ENCODE measurements around the gene SLC43A3. TPM values are rescaled to one million over a fixed set of nuclear protein-coding genes. Genes with fewer than 3 reads are reported as not detected.

SLC43A3 gene
- total RNA-seq, 1 donor from 2014 or later: 10.8 TPM

DNA sequence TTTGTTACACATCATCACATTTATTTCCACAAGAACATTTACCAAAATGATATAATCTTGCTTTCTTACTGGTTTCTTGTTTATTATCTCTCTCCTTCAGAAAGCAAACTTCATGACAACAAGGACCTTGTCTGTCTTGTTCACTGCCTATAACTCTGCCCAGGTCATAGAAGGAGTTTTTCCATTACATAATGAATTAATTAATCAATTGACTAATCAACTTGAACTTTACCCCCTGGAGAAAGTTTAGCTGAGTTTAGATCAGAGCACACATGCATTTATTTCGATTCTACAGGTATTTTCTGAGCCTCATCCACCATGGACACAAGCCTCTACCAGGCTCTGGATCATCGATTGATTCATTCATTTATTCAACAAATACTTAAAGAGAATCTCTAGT is 30.2 kb downstream of the SLC43A3 start:
- Mint-ChIP-seq H3K4me3 (ENCODE audit: unreplicated experiment) (no peak overlapping the region), H3K36me3 (ENCODE audit: unreplicated experiment) (no peaks in the 10 kb centered on the region), H3K27me3 (ENCODE audit: unreplicated experiment) (no peaks in the 10 kb centered on the region), H3K27ac (ENCODE audit: unreplicated experiment) (no peak overlapping the region), H3K9me3 (ENCODE audit: unreplicated experiment) (no peaks in the 10 kb centered on the region), H3K4me1 (ENCODE audit: low read depth, unreplicated experiment) (no peaks in the 10 kb centered on the region)
- DNase-seq: no peak
- TF ChIP-seq CTCF (IDR thresholded peaks at IDR 0.05; ENCODE audit: partially characterized antibody, unreplicated experiment): no peak

DNA sequence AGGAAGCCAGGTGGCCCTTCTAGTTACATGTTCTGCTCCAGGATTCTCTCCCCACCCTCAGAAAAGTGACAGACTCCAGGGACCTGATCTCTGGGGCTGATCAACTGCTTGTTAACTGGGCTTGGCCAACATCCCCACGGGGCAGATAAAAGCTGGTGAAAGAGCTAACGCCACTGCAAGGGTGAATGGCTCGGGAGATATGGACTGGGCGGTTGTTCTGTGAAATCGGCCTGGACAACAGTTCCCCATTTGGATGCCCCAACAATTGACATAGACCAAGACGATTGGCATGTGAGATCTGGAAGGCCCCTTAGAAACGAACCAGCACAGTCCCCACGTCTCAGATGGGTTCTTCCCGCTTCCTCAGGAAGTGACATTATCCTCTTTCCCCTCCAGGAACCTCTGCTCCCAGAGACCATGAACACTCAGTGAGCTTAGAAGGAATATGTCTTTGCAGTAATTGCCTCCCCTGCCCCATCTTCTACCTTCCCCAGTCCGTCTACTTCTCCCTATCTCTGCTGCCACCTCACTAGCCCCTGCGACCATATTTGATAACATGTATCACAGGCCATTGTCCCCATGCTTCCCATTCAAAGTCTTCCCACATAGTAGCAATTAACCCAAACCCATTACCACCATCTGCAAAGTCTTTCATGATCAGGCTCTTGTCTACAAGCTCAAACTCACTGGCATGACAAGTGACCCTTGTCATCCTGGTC is 30.9 kb downstream of the SLC43A3 start:
- Mint-ChIP-seq H3K27ac (ENCODE audit: unreplicated experiment) (no peak overlapping the region), H3K9me3 (ENCODE audit: unreplicated experiment) (no peaks in the 10 kb centered on the region), H3K4me3 (ENCODE audit: unreplicated experiment) (no peak overlapping the region), H3K27me3 (ENCODE audit: unreplicated experiment) (no peaks in the 10 kb centered on the region), H3K4me1 (ENCODE audit: low read depth, unreplicated experiment) (no peaks in the 10 kb centered on the region), H3K36me3 (ENCODE audit: unreplicated experiment) (no peaks in the 10 kb centered on the region)
- DNase-seq: no peak
- TF ChIP-seq CTCF (IDR thresholded peaks at IDR 0.05; ENCODE audit: partially characterized antibody, unreplicated experiment): no peak

- TF ChIP-seq CTCF (IDR thresholded peaks at IDR 0.05; ENCODE audit: partially characterized antibody, unreplicated experiment): no peak
- H3K9me3 Mint-ChIP-seq (ENCODE audit: unreplicated experiment): no peaks in the 10 kb centered on the region
- no peaks in the 10 kb centered on the region for H3K27me3 Mint-ChIP-seq (ENCODE audit: unreplicated experiment)
- no peak overlapping the region for H3K27ac Mint-ChIP-seq (ENCODE audit: unreplicated experiment)
- DNase-seq: no peak
- H3K4me1 Mint-ChIP-seq (ENCODE audit: low read depth, unreplicated experiment): no peaks in the 10 kb centered on the region
- H3K4me3 Mint-ChIP-seq (ENCODE audit: unreplicated experiment): no peak overlapping the region
- H3K36me3 Mint-ChIP-seq (ENCODE audit: unreplicated experiment): no peaks in the 10 kb centered on the region
Measured at GRCh38 chr11:57394203-57394965, 32.5 kb downstream of the SLC43A3 start.

GRCh38 chr11:57392763-57393105 is 34.2 kb downstream of the SLC43A3 start:
- Mint-ChIP-seq H3K27me3 (ENCODE audit: unreplicated experiment) (no peaks in the 10 kb centered on the region), H3K36me3 (ENCODE audit: unreplicated experiment) (no peaks in the 10 kb centered on the region), H3K9me3 (ENCODE audit: unreplicated experiment) (no peaks in the 10 kb centered on the region), H3K4me1 (ENCODE audit: low read depth, unreplicated experiment) (no peaks in the 10 kb centered on the region), H3K27ac (ENCODE audit: unreplicated experiment) (no peak overlapping the region), H3K4me3 (ENCODE audit: unreplicated experiment) (no peak overlapping the region)
- TF ChIP-seq CTCF (IDR thresholded peaks at IDR 0.05; ENCODE audit: partially characterized antibody, unreplicated experiment): no peak
- no peak for DNase-seq
